GM19455 (cell line): ENCODE results near the gene GNB1.
"Not testable (repeated sequence)": the region's sequence is repeated elsewhere in the genome, so short reads cannot be mapped to it uniquely, and the experiment has no call there.

Experiments used
- ATAC-seq: cut with Tn5 transposase; IDR thresholded peaks from one replicate; pipeline ENCODE4 v1.9.1; 2021; ENCODE audit not compliant: unreplicated experiment

Gene GNB1

GRCh38 chr1:1890506-1891348 lies at the start of gene GNB1:
TSS of gene GNB1 (minus strand) at chr1:1891087. CDS start at chr1:1825453, 65,634 bp downstream.
- ATAC-seq, result peak; percentile 67

DNA sequence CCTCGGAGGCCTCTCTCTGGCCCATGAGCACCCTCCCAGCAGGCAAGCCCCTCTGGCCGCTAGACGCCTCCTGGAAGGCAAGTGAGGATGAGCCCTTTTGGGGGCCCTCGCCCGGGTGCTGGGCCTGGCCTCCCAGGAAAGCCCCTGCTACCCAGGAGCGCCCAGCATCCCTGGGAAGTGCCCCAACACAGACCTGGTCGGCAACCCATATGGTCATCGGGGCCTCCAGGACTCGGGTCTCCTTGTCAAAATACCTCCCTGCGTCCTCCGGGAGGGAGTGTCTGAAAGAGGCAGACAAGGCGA lies 49.2 kb upstream of the GNB1 start:
- no peak for ATAC-seq

DNA sequence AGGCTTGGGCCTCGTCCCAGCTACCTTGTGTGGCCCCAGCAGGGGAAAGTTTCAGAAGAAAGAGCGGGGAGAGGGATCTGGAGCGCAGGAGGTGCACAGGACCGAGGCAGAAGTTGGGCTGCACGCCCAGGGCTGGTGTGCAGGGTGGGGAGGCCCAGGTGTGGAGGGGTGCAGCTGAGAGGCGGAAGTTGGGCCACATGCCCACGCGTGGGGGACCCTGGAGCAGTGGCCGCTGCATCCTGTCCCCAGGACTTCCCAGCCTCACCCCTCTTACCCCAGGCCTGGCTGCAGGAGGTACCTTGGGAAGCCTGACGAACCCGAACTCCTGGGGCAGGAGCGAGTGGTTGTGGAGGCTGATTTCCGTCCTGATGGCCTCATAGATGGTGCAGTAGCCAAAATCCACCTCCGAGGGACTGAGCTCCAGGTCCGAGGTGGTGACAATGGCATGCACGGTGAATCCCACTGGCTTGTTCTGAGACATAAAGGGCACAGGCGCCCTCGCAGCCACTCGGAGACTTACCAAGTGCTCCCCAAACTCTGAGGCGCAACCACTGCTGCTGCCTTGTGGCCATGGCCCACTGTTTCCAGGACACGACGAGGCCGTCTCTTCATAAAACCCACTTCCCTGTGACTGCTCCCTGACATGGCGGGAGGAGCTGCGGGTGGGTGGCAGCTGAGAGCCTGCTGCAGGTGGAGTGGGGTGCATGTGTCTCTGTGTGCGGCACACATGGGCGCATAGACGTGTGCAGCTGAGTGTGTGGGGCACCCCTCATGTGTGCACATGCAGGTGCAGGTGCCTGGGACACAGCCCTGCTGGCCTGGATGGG lies 48.6 kb upstream of the GNB1 start:
- no peak for ATAC-seq

DNA sequence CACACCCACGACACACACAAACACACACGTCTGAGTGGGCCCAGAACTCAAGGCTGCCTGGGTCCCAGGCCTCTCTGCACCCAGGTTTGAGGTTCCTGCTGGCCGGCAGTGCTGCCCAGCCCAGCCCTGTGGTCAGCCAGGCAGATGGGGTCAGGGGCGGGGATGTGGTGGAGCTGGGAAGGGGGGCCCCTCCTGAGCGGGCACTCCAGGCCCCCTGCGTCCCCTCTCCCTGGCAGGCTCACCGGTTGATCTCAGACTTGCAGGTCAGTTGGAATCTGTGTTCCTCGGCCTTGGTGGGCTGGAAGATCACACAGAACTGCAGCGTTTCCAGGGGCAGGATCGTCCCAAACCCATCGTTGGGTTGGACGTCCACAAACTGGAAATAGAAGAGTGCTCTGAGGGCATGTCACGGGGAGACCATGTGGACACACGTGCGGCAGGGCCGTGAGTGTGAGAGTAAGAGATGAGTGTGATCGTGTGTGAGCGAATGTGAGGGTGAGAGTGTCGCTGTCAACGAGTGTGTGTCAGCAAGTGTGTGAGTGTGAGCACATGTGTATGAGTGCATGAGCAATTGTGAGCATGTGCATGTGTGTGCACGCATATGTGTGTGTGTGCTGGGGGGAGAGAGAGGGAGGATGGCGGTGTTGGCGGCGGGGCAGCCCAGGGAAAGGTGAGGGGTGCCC lies 47.9 kb upstream of the GNB1 start:
- ATAC-seq, result no peak

DNA sequence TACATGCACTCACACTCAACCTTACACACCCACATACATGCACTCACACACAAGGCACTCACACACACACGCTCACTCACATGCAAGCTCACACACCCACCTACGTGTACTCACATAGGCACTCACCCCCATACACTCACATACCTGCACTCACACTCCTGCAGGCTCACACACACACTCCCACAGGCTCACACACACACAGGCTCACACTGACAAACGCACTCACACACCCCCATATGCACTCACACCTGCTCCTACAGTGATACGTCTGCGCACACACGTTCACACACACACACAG lies 47.3 kb upstream of the GNB1 start:
- ATAC-seq, result no peak

- ATAC-seq, result no peak
Measured at GRCh38 chr1:1937549-1938275, 46.8 kb upstream of the GNB1 start.

DNA sequence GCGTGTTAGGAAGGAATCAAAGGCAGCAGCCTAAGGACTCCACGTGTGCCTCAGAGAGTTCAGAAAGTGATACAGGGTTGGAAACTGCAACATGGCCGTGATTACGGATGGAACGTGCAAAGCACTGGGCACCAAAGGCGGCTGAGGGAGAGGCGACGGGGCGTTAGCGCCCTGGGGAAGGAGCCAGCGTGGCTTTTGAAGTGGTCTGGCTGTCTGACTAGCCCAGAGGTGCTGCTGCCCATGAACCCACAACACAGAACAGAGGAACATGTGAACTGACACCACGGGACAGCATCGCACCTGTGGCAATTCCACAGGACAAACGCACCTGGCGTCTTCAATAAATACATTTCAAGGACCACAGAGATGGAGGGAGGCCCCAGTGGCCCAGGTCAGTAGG lies 46.2 kb upstream of the GNB1 start:
- no peak for ATAC-seq

- not testable (repeated sequence) for ATAC-seq
Measured at GRCh38 chr1:1934848-1935247, 44.0 kb upstream of the GNB1 start.

- no peak for ATAC-seq
Measured at GRCh38 chr1:1929639-1930545, 39.0 kb upstream of the GNB1 start.

- no peak for ATAC-seq
Measured at GRCh38 chr1:1929102-1929638, 38.3 kb upstream of the GNB1 start.

- no peak for ATAC-seq
Measured at GRCh38 chr1:1928231-1929101, 37.6 kb upstream of the GNB1 start.

- ATAC-seq, result no peak
Measured at GRCh38 chr1:1927751-1928150, 36.9 kb upstream of the GNB1 start.

DNA sequence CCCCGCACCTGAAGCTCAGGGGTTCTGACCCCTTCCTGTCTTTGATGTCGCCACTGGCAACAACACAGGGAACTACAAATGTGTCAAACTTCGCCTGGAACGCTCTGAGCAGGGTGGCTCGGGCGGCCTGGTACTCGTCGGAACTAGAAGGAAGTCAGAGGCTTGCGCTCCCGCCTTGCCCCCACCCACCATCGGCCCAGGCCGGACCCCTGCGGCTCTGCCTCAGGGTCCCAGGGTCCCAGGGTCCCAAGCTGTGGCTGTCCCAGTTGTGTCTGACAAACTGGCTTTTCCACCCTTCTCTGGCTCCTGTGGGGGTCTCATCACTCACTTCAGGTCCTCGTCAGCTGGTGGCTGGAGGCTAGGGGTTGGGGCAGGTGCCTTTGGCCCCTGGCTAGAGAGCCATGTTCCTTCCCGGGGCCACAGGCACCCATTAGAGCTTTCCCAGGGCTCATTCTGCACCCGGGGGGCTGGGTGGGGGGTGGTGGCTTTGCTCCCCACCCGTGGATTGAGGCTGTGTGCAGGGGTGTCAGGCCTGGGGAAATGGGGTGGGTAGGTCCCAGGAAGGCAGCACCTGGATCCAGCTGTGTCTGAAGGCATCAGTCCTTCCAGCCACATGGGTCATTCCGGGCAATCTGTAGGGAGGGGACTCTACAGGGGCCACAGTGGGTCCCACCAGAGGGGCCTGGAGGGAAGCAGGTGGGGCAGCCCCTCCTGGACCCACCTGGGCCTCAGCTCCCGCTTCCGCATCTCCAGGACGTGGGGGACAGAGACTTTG lies 36.2 kb upstream of the GNB1 start:
- ATAC-seq, result no peak

DNA sequence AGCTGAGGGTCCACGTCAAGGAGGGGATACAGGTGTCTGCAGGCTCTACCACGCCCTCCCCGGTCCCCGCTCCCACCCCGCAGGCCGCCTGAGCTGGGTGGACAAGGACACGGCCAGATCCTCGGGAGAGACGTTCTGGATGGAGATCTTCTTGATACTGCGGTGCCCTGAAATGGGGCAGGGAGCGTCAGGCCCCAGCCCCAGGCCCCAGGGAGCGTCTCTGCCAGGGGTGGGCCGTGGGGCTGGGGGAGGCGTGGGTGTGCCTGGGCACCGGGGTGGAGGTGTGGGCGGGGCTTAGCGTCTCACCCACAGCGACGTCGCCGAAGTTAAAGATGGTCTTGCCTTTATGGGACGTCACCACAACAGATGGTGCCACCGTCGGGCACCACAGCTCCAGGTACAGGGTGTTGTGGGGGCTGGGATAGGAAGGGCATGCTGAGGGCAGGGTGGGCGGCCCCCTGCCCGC lies 35.5 kb upstream of the GNB1 start:
- ATAC-seq, result no peak

- ATAC-seq, result no peak
Measured at GRCh38 chr1:1925437-1926345, 34.8 kb upstream of the GNB1 start.

GRCh38 chr1:1924849-1925248 lies 34.0 kb upstream of the GNB1 start:
- ATAC-seq, result no peak

DNA sequence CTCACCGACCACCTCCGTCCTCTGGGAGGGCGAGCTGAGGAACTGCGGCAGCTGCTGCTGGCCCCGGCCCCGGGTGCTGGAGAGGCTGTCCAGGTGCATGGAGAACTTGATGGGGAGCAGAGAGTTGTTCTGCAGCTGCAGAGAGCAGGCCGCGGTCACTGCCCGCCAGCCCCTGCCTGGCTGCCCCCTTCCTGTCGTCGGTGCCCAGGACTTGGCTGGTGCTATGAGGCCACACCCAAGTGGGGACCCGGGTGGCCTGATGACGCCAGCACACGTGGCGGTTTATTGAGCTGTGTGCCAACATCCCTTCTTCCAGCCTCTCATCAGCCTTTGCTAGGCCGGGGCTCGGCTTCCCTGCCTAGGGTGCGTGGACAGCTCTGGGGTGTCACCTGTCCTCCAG lies 33.5 kb upstream of the GNB1 start:
- no peak for ATAC-seq
